Kidney (tissue), 14 donors: Measurements from ENCODE around the gene HRH2. TPM values are rescaled to one million over a fixed set of nuclear protein-coding genes. Genes with fewer than 3 reads are reported as not detected.

Source experiments
- DNase-seq, 5 donors: peaks; one replicate each; pipeline ENCODE4 v3.0.0-alpha.2; 2013 to 2020
- FAIRE-seq: peaks from 2 replicates; lab custom pipeline; 2012; peaks lifted over from hg19 to GRCh38; lab: Jason Lieb, UNC
- H3K27ac ChIP-seq, 2 donors: one replicate each; pipeline ENCODE4 v1.7.0; 2013; ENCODE audit warnings: low read depth in 2 of 2, low read length in 2 of 2, inconsistent platforms in 1 of 2
- H3K27me3 ChIP-seq: one replicate; pipeline ENCODE4 v1.7.1; 2013; ENCODE audit warnings: low read length, inconsistent platforms; ENCODE audit not compliant: control insufficient read depth, insufficient read depth
- H3K36me3 ChIP-seq, 3 donors: one replicate each; pipeline versions ENCODE4 v1.7.0 to v1.7.1; 2013; ENCODE audit warnings: low read length in 3 of 3, control low read depth in 1 of 3, inconsistent platforms in 1 of 3; ENCODE audit not compliant: insufficient read depth in 3 of 3, control insufficient read depth in 2 of 3
- H3K4me1 ChIP-seq, 3 donors: one replicate each; pipeline versions ENCODE4 v1.7.0 to v1.7.1; 2013; ENCODE audit warnings: low read length in 3 of 3, inconsistent platforms in 1 of 3, low read depth in 1 of 3; ENCODE audit not compliant: control insufficient read depth in 2 of 3, insufficient read depth in 2 of 3
- H3K4me3 ChIP-seq, 3 donors: one replicate each; pipeline versions ENCODE4 v1.7.0 to v1.8.1; 2013; ENCODE audit warnings: low read length in 3 of 3, control low read depth in 1 of 3, inconsistent platforms in 1 of 3
- H3K9ac ChIP-seq, 3 donors: one replicate each; pipeline versions ENCODE4 v1.7.0 to v1.7.1; 2013; ENCODE audit warnings: low read length in 3 of 3, control low read depth in 1 of 3, inconsistent platforms in 1 of 3
- H3K9me3 ChIP-seq, 3 donors: one replicate each; pipeline versions ENCODE4 v1.7.0 to v1.7.1; 2013; ENCODE audit warnings: low read length in 3 of 3, control low read depth in 1 of 3, inconsistent platforms in 1 of 3; ENCODE audit not compliant: control insufficient read depth in 2 of 3, insufficient read depth in 1 of 3
- intact Hi-C: fragments of 100-400 bp; cut with DNase I; formaldehyde crosslinking; loops from one replicate; pipeline ENCODE4 v1.11.1; 2022
- polyA plus RNA-seq: library from polyadenylated mRNA; stranded (reverse); fragments of 350-450 nt; fragmentation: Illumina TruSeq; extraction: RNeasy Lipid Tissue Mini Kit (QIAGEN cat#74804); gene quantifications from one replicate; pipeline ENCODE4 v1.2.3, GENCODE V29; 2014; ENCODE audit warnings: low read depth, low replicate concordance; ENCODE audit not compliant: insufficient read depth
- total RNA-seq: library from RNA; stranded (reverse); fragmentation: NEBNext Ultra II Directional; extraction: Animal tissue kit (Norgen Biotek cat#: 25700); gene quantifications from one replicate; pipeline ENCODE4 v1.2.1, GENCODE V29; 2021
- TF ChIP-seq, protein P1 (sequence below): IDR thresholded peaks from 3 replicates; pipeline ENCODE4 v1.5.1; 2012; ENCODE audit warnings: mild to moderate bottlenecking, moderate library complexity, borderline replicate concordance; ENCODE audit not compliant: insufficient read depth; ENCODE audit errors: extremely low read depth
- donor health status: control.
- donor health status: control.
- donor health status: control.
- donor health status: control.
- donor health status: control.
- donor health status: DM: yes; HTN: yes; CAD: no.
- donor health status: Normal renal cell carcinoma (clear cell type).

The HRH2 gene
- total and polyA plus RNA-seq, 2 donors from 2014 or later = 1.9 to 10.6 TPM

DNA sequence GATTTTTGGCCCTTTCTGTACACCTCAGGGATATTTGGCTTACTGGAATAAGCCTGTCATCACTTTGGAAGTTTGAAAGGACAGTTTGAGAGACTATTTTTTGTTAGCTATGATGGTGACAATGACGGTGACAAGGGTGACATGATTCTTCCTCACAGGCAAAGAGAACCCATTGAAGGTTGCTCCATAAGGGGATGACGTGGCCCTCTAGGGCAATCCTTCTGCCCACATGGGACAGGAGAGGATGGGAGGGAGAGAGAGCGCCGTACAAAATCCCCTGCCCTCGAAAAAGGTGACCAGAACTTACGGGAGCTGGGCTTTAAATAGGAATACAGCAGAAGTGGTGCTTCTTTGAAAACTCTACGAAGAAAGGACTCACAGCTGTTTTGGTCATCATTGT lies 22.6 kb downstream of the HRH2 start:
- TF ChIP-seq, protein P1, sequence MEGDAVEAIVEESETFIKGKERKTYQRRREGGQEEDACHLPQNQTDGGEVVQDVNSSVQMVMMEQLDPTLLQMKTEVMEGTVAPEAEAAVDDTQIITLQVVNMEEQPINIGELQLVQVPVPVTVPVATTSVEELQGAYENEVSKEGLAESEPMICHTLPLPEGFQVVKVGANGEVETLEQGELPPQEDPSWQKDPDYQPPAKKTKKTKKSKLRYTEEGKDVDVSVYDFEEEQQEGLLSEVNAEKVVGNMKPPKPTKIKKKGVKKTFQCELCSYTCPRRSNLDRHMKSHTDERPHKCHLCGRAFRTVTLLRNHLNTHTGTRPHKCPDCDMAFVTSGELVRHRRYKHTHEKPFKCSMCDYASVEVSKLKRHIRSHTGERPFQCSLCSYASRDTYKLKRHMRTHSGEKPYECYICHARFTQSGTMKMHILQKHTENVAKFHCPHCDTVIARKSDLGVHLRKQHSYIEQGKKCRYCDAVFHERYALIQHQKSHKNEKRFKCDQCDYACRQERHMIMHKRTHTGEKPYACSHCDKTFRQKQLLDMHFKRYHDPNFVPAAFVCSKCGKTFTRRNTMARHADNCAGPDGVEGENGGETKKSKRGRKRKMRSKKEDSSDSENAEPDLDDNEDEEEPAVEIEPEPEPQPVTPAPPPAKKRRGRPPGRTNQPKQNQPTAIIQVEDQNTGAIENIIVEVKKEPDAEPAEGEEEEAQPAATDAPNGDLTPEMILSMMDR = no peak

DNA sequence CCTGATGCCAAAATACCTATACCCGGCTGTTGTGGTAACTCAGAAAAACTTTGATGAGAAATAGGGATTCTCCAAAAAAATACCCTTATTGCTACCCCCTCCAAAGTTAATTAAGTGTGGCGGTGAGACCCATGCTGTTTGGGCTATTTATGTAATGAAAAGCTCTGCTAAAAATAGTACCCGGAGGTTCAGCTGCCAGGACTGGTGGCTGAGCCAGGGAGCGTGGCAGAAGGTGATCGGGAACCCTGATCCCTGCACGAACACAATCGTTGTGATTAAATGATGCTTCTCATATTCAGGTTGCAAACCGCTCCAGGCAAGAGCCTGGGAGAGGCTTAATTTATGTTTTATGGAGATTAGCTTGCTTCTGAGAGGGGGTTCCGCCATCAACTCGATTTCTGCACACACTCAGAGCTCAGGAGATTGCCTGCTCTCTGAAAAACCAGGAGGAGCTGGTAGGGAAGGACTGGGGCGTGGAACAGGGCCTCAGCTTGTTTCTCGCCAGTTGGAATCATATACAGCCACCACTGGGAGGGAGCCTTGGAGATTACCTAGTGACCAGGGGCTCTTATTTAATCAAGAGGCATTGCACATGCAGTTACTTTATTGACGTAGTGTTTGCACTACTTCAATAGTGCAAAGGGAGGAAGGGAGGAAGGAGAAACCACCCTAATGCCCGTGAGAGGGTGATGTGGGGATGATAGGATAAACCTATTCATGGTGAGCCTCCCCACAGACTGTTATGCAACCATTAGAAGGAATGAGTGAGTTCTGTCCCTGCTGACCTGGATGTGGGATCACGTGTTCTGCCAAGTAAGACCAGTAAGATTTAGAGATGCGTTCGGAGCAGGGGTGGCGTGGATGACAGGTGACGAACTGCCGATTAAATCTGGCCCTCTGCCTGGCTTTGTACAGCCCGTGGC lies 23.4 kb downstream of the HRH2 start:
- DNase-seq = peak in 4 of 5 donors; percentile 5 to 45 (median 32)
- TF ChIP-seq, protein P1 = no peak
- H3K4me3 ChIP-seq = no peak overlapping the region
- H3K4me1 ChIP-seq = peaks cover 0 to 6% (median 5%) of the 10 kb centered on the region in 3 donors
- no peaks in the 10 kb centered on the region for H3K27me3 ChIP-seq
- H3K9me3 ChIP-seq = no peaks in the 10 kb centered on the region
- peak overlapping the region in 1 of 3 donors; percentile 34 for H3K9ac ChIP-seq
- H3K27ac ChIP-seq = no peak overlapping the region
- H3K36me3 ChIP-seq = no peaks in the 10 kb centered on the region
- FAIRE-seq = no peak
- intact Hi-C loops = no loop called here

More for the DNA sequence above, 22.6 kb downstream of the HRH2 start:
- Histone ChIP-seq H3K27ac (no peak overlapping the region), H3K36me3 (no peaks in the 10 kb centered on the region), H3K4me3 (no peak overlapping the region), H3K4me1 (peaks cover 0 to 6% (median 5%) of the 10 kb centered on the region in 3 donors), H3K9ac (no peak overlapping the region), H3K9me3 (no peaks in the 10 kb centered on the region), H3K27me3 (no peaks in the 10 kb centered on the region)
- DNase-seq = no peak
- intact Hi-C loops = no loop called here
- FAIRE-seq = no peak

DNA sequence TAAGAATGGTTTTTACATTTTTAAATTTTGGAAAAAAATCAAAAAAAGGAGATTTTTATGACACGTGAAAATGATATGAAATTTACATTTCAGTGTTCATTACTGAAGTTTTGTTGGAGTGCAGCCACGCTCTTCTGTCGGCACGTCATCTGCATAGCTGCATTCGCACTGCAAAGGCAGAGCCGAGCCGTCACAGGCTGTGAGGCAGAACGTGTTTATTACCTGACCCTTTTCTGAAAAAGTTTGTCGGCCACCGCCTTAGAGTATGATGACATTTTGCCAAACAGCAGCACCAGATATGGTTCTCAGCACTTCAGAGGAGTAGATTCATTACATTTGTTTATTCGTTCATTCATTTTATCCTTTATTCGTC lies 24.1 kb downstream of the HRH2 start:
- TF ChIP-seq, protein P1 = no peak
- Histone ChIP-seq H3K9ac (no peak overlapping the region), H3K27ac (no peak overlapping the region)

More for the DNA sequence above, 24.1 kb downstream of the HRH2 start:
- no peaks in the 10 kb centered on the region for H3K27me3 ChIP-seq
- H3K4me1 ChIP-seq = peaks cover 0 to 6% (median 5%) of the 10 kb centered on the region in 3 donors
- H3K9me3 ChIP-seq = no peaks in the 10 kb centered on the region
- FAIRE-seq (no peak), DNase-seq (peak in 3 of 5 donors; percentile 41 to 49 (median 49))
- intact Hi-C loops = no loop called here
- H3K4me3 ChIP-seq = no peak overlapping the region
- H3K36me3 ChIP-seq = no peaks in the 10 kb centered on the region
